Central memory CD8-positive, alpha-beta T cell (primary cell): ENCODE data around the gene MFSD8.
"Not testable (repeated sequence)": the region's sequence is repeated elsewhere in the genome, so short reads cannot be mapped to it uniquely, and the experiment has no call there.

ENCODE experiments used
- ATAC-seq: fragments of 150-1000 bp; cut with Tn5 transposase; replicated peaks from 2 replicates; pipeline ENCODE4 v1.10.0; 2022; ENCODE audit warnings: mild to moderate bottlenecking, moderate FRiP score, moderate number of reproducible peaks; ENCODE audit not compliant: poor library complexity, severe bottlenecking; ENCODE audit errors: extremely low read depth
- DNase-seq, 2 donors: peaks; one replicate each; pipeline ENCODE4 v3.0.0; 2021; ENCODE audit warnings: low spot score in 2 of 2
- H3K27ac Mint-ChIP-seq: one replicate; pipeline ENCODE4 v1.8.0; 2022; ENCODE audit warnings: low read depth, mild to moderate bottlenecking, moderate library complexity, mixed read lengths
- H3K27me3 Mint-ChIP-seq: one replicate; pipeline ENCODE4 v1.8.0; 2022; ENCODE audit warnings: mixed read lengths
- H3K36me3 Mint-ChIP-seq: one replicate; pipeline ENCODE4 v1.8.0; 2022; ENCODE audit warnings: mild to moderate bottlenecking, moderate library complexity, mixed read lengths; ENCODE audit not compliant: insufficient read depth
- H3K4me1 Mint-ChIP-seq: one replicate; pipeline ENCODE4 v1.8.0; 2022; ENCODE audit warnings: mixed read lengths
- H3K4me3 Mint-ChIP-seq: one replicate; pipeline ENCODE4 v1.8.0; 2022; ENCODE audit warnings: mild to moderate bottlenecking, moderate library complexity, mixed read lengths
- H3K9me3 Mint-ChIP-seq: one replicate; pipeline ENCODE4 v1.8.0; 2022; ENCODE audit warnings: mixed read lengths

MFSD8 gene

DNA sequence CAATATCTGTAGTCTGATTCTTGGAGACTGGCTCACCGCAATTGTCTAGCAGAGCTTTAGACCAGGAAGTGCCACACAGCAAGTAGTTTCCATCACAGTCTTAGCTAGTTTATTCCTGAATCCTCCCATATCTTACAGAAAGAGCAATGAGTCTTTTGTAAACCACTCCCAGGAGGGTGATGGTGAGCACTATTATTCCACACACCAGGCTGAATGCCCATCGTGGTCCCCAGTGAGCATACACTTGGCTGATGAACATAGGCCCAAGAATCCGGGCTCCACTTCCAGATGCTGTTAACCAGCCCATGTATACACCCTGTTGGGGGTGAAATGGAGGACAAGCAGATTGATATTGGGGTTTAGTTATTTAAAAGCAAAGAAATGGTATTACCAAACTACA, 44.5 kb downstream of the MFSD8 start:
- no peak for DNase-seq
- Mint-ChIP-seq H3K4me1 (peaks cover 6% of the 10 kb centered on the region), H3K9me3 (no peaks in the 10 kb centered on the region), H3K4me3 (no peak overlapping the region), H3K27ac (no peak overlapping the region), H3K36me3 (peaks cover 27% of the 10 kb centered on the region), H3K27me3 (no peaks in the 10 kb centered on the region)
- no peak for ATAC-seq

DNA sequence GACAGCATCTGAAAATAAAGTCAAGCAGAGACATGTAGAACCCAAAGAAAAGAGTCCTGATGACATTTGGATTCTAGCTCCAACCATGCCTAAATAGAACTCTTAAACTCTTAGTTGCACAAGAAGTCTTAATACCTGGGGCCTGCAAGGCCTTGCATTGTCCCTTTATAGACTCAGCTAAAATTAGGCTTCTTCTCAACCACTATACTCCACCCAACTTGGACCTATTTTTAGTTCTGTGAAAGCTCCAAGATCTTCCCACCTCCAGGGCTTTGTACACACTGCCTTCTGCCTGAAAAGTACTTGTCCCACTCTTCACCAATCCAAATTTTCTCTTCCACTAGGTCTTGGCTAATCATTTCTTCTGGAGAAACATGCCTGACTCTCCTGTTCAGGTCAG, 47.8 kb downstream of the MFSD8 start:
- Mint-ChIP-seq H3K4me1 (no peaks in the 10 kb centered on the region), H3K27me3 (no peaks in the 10 kb centered on the region), H3K9me3 (no peaks in the 10 kb centered on the region), H3K4me3 (no peak overlapping the region), H3K27ac (no peak overlapping the region), H3K36me3 (peaks cover 18% of the 10 kb centered on the region)
- no peak for ATAC-seq
- no peak for DNase-seq

DNA sequence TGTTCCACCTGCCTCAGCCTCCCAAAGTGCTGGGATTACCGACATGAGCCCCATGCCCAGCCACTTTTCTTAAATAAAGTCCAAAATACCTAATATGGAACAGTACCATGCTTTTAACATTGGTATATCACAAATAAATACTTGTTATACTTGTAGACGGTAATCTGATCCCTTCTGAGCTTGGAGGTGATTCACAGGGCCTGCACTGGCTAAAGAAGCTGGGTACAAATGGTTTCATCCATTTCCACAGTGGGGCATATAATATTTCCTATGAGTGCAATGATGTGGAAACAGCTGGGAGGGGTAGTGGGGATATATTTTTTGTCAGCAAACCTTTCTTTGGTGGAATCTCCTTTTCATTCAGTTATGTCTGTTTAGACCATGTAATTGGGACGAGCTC, 48.5 kb downstream of the MFSD8 start:
- H3K36me3 Mint-ChIP-seq, result peaks cover 18% of the 10 kb centered on the region
- no peak for ATAC-seq
- H3K27me3 Mint-ChIP-seq, result no peaks in the 10 kb centered on the region
- DNase-seq, result no peak
- no peak overlapping the region for H3K4me3 Mint-ChIP-seq
- no peak overlapping the region for H3K27ac Mint-ChIP-seq
- H3K9me3 Mint-ChIP-seq, result no peaks in the 10 kb centered on the region
- H3K4me1 Mint-ChIP-seq, result no peaks in the 10 kb centered on the region

DNA sequence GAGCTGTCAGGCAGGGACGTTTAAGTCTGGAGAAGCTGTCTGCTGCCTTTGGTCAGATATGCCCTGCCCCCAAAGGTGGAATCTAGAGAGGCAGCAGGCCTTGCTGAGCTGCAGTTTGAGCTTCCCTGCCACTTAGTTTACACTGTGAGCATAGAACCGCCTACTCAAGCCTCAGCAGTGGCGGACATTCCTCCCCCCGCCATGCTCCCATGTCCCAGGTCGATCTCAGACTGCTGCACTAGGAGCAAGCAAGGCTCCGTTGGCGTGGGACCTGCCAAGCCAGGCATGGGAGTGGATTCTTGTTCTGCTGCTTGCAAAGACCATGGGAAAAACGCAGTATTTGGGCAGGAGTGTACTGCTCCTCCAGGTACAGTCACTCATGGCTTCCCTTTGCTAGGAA, 59.9 kb downstream of the MFSD8 start:
- Mint-ChIP-seq H3K27me3 (no peaks in the 10 kb centered on the region), H3K4me1 (no peaks in the 10 kb centered on the region), H3K4me3 (no peak overlapping the region), H3K27ac (no peak overlapping the region), H3K9me3 (no peaks in the 10 kb centered on the region), H3K36me3 (no peaks in the 10 kb centered on the region)
- ATAC-seq, result no peak
- no peak for DNase-seq

DNA sequence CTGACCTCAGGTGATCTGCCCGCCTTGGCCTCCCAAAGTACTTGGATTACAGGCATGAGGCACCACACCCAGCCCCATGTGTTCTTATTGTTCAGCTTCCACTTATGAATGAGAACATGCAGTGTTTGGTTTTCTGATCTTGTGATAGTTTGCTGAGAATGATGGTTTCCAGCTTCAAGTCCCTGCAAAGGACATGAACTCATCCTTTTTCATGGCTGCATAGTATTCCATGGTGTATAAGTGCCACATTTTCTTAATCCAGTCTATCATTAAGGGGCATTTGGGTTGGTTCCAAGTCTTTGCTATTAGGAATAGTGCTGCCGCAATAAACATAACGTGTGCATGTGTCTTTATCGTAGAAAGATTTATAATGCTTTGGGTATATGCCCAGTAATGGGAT, 65.3 kb downstream of the MFSD8 start:
- H3K9me3 Mint-ChIP-seq, H3K36me3 Mint-ChIP-seq, H3K27me3 Mint-ChIP-seq, H3K4me3 Mint-ChIP-seq, H3K27ac Mint-ChIP-seq, DNase-seq, ATAC-seq, H3K4me1 Mint-ChIP-seq: not testable (repeated sequence)

DNA sequence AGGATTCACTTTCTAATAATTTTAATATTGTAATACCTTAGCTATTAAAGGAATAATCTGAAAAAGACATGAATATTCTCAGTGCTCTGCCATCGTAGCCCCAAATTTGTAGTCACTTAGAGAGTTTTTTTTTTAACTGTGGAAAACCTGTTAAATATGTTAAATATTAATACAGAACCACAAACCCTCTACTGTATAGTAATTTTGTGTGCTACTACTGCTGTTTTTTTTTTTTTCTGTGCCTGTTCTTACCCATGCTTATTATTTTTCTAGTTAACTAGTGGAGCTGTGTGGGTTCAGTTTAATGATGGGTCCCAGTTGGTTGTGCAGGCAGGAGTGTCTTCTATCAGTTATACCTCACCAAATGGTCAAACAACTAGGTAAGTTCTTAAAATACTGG, 68.4 kb downstream of the MFSD8 start:
- no peak for DNase-seq
- peaks cover 2% of the 10 kb centered on the region for H3K36me3 Mint-ChIP-seq
- no peaks in the 10 kb centered on the region for H3K4me1 Mint-ChIP-seq
- ATAC-seq, result no peak
- H3K9me3 Mint-ChIP-seq, result no peaks in the 10 kb centered on the region
- H3K4me3 Mint-ChIP-seq, result no peak overlapping the region
- no peaks in the 10 kb centered on the region for H3K27me3 Mint-ChIP-seq
- H3K27ac Mint-ChIP-seq, result no peak overlapping the region

DNA sequence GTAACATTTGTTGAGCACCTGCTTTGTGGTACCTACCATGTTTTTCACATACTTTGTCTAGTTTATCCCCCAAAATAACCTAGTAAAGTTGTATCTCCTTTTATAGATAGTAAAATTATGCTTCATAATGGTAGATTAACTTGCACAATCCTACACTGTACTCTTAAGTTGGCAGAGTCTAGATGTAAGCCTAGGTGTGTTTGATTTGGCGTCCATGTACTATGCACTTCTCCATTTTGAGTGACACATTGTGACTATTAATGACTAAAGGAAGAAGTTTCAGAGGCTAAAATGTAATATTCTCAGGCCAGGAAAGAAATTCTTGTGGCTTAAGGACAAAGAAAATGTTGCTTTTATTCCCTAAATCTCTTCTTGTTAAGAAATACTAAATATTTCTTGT, 68.9 kb downstream of the MFSD8 start:
- Mint-ChIP-seq H3K36me3 (peaks cover 2% of the 10 kb centered on the region), H3K9me3 (no peaks in the 10 kb centered on the region), H3K27ac (no peak overlapping the region), H3K27me3 (no peaks in the 10 kb centered on the region), H3K4me1 (no peaks in the 10 kb centered on the region), H3K4me3 (no peak overlapping the region)
- ATAC-seq (no peak), DNase-seq (no peak)

DNA sequence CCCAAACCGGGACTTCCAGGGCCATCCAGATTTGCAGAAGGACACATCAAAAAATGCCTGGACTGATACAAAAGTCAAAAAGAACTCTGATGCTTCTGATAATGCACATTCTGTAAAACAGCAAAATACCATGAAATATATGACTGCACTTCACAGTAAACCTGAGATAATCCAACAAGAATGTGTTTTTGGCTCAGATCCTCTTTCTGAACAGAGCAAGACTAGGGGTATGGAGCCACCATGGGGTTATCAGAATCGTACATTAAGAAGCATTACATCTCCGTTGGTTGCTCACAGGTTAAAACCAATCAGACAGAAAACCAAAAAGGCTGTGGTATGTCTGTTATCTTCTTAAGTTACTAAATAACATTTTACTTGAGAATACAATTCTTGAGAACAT, 75.1 kb downstream of the MFSD8 start:
- H3K4me3 Mint-ChIP-seq, result no peak overlapping the region
- H3K27ac Mint-ChIP-seq, result no peak overlapping the region
- no peaks in the 10 kb centered on the region for H3K36me3 Mint-ChIP-seq
- ATAC-seq (no peak), DNase-seq (no peak)
- no peaks in the 10 kb centered on the region for H3K4me1 Mint-ChIP-seq
- H3K9me3 Mint-ChIP-seq, result no peaks in the 10 kb centered on the region
- no peaks in the 10 kb centered on the region for H3K27me3 Mint-ChIP-seq

DNA sequence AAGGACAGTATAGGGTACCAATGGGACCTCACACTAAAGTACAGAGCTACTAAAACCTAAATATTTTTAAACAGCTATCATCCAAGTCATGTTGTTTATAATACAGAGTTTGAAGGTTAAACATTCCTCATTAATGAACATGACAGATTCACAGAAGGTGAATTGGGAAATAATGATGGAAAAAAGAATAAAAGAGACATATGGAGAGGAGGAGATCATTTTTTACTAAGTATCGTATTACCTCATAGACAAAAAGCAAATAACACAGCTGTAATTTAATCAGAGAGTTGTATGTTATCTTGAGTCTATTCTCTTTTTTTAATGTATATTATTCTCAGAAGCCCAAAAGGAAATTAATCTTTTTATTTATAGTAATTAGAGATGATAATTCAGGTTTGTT, 76.4 kb downstream of the MFSD8 start:
- Mint-ChIP-seq H3K4me1 (no peaks in the 10 kb centered on the region), H3K27me3 (no peaks in the 10 kb centered on the region), H3K4me3 (no peak overlapping the region), H3K9me3 (no peaks in the 10 kb centered on the region), H3K36me3 (no peaks in the 10 kb centered on the region), H3K27ac (no peak overlapping the region)
- ATAC-seq (no peak), DNase-seq (no peak)

DNA sequence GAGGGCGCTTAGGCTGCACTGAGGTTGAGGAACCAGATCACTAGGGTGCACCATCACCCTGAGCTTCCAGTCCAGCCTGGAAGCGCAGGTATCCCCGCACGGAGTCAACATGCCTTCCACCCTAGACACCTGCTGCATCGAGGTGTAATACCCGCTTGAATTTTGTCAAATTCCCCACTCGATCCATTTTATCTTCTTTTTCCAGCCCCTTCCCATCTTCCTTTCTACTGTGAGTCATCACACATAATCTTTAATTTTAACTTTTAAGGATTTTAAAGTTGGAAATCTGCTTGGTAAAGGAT, 83.5 kb downstream of the MFSD8 start:
- Mint-ChIP-seq H3K4me3 (peak overlapping the region; percentile 100), H3K4me1 (peaks cover 24% of the 10 kb centered on the region), H3K36me3 (peaks cover 19% of the 10 kb centered on the region), H3K9me3 (no peaks in the 10 kb centered on the region), H3K27me3 (no peaks in the 10 kb centered on the region), H3K27ac (peak overlapping the region; percentile 99)
- ATAC-seq (no peak), DNase-seq (no peak)

DNA sequence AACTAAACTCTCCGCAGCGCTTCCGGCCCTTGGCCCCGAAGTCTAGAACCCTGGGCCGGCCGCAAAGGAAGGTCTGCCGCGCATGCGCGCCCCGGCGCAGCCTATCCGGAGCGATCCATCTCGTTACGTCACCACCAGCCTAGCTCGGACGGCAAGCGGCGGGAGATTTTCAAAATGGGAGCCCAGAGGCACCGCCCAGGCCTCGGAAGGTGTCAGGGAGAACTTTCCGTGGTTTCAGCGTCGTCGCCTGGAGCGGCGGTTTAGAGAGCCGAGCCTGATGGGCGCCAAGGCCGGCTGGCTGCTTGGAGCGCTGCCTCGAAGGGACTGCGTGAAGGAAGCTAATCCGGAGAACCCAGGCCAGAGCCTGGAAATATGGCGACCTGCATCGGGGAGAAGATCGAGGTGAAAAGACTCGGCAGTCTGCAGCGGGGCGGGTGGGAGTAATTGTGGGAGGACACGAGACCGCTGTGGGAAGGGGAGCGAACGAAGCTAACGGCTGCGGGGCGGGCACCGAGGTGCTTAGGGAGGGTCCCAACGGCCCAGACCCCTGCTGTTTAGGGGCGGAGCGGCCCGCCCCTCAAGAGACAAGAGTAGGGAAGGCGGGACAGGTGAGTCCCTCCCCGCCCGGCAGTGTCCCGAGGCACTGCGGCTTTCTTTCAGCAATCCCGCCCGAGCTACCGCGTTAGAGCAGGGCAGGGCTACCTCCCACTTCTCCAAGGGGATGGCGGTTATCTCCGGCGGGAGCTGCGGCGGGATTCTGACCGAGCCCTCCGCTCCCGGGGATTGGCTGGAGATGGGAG, 84.0 kb downstream of the MFSD8 start, which contains the start of gene PLK4:
Gene PLK4 (plus strand): TSS at position 131 of the 800 bp plus-strand sequence. CDS start 242 bp downstream, at position 373.
- Mint-ChIP-seq H3K27ac (peak within 1 kb of the TSS; percentile 99), H3K4me3 (peak within 1 kb of the TSS; percentile 100), H3K36me3 (peaks cover 19% of the 10 kb centered on the region), H3K9me3 (no peaks in the 10 kb centered on the region), H3K27me3 (no peaks in the 10 kb centered on the region), H3K4me1 (peaks cover 24% of the 10 kb centered on the region)
- ATAC-seq (peak; percentile 95), DNase-seq (peak; percentile 89 to 94)

DNA sequence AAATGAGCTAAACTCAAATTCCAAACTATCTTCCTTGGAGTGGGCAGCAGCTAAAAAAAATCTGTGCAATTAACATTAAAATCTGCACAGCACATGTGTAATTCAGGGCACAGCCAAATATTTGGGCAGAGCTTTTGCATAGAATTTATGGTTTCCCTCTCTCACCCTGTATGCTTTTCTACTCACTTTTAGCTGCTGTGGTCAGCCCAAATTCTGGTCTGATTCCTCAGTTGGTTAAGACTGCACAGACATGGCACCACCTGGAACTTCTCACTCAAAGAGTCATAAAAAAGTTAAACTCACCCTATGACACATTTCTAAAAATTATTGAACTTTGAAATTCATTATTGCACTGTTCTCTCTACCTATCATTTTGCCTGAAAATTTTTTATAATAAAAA, 89.2 kb downstream of the MFSD8 start:
- Mint-ChIP-seq H3K4me3 (no peak overlapping the region), H3K4me1 (peaks cover 13% of the 10 kb centered on the region), H3K36me3 (peaks cover 11% of the 10 kb centered on the region), H3K27ac (no peak overlapping the region), H3K9me3 (no peaks in the 10 kb centered on the region), H3K27me3 (no peaks in the 10 kb centered on the region)
- DNase-seq (no peak), ATAC-seq (no peak)

DNA sequence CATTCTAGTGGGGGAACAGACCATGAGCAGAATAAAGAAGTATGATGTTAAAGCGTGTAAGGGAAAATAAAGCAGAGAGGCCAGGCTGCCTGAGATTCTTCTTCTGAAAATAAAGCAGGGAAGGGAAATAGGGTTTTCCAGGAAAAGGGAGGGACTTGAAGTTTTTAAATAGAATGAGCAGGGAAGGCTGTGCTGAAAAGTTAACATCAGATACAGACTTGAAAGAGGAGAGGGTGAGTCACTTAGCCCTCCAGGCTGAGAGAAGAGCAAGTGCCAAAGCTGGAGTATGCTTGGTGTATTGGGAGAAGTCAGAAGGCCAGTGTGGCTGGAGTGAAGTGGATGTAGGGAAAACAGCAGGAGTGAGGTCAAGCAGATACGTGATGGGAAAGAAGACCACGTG, 94.3 kb downstream of the MFSD8 start:
- Mint-ChIP-seq H3K27me3 (no peaks in the 10 kb centered on the region), H3K36me3 (no peaks in the 10 kb centered on the region), H3K9me3 (no peaks in the 10 kb centered on the region), H3K4me3 (no peak overlapping the region), H3K27ac (no peak overlapping the region), H3K4me1 (no peaks in the 10 kb centered on the region)
- no peak for DNase-seq
- no peak for ATAC-seq
